C4-2B (cell line): ENCODE data around the gene CHN2.

Experiments
- ZFX ChIP-seq: fragments of 450-650 bp; IDR thresholded peaks from 2 replicates; pipeline ENCODE4 v1.6.1; 2017
- TF ChIP-seq, protein P1 (sequence below): fragments of 450-650 bp; conservative IDR thresholded peaks from 2 replicates; pipeline ENCODE4 v1.5.1; 2017; ENCODE audit warnings: mild to moderate bottlenecking

GRCh38 chr7:29149036-29149435 is 45.5 kb upstream of the CHN2 start:
- TF ChIP-seq, protein P1, sequence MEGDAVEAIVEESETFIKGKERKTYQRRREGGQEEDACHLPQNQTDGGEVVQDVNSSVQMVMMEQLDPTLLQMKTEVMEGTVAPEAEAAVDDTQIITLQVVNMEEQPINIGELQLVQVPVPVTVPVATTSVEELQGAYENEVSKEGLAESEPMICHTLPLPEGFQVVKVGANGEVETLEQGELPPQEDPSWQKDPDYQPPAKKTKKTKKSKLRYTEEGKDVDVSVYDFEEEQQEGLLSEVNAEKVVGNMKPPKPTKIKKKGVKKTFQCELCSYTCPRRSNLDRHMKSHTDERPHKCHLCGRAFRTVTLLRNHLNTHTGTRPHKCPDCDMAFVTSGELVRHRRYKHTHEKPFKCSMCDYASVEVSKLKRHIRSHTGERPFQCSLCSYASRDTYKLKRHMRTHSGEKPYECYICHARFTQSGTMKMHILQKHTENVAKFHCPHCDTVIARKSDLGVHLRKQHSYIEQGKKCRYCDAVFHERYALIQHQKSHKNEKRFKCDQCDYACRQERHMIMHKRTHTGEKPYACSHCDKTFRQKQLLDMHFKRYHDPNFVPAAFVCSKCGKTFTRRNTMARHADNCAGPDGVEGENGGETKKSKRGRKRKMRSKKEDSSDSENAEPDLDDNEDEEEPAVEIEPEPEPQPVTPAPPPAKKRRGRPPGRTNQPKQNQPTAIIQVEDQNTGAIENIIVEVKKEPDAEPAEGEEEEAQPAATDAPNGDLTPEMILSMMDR, result no peak
- no peak for TF ChIP-seq ZFX
